Caki2 (cell line): ENCODE data around the gene CNP. TPM values are rescaled to one million over a fixed set of nuclear protein-coding genes. Genes with fewer than 3 reads are reported as not detected.
"Not testable (repeated sequence)": the region's sequence is repeated elsewhere in the genome, so short reads cannot be mapped to it uniquely, and the experiment has no call there.

Experiments
- DNase-seq: peaks from one replicate; pipeline ENCODE4 v3.0.0-alpha.2; 2015; ENCODE audit warnings: low read depth
- in situ Hi-C: cut with HindIII; loops from 2 replicates; pipeline ENCODE4 v1.10.0; 2016; ENCODE audit warnings: low sequenced_read_pairs, low pct_unique_long_range_greater_than_20kb, mixed read lengths
- total RNA-seq: library from RNA; depleted of rRNA; stranded (reverse); fragments of >200 nt; shearing (Covaris generic); gene quantifications from 2 replicates; pipeline ENCODE4 v1.2.3, GENCODE V29; 2014; ENCODE audit warnings: low replicate concordance

The CNP gene
- total RNA-seq, 1 experiment from 2014 or later = 50.2 TPM

- in situ Hi-C loops = loop anchor here (25.0 kb wide), 1 partner anchor 276 kb away; the partner anchor contains the start of gene GAST
- DNase-seq = no peak
Measured at GRCh38 chr17:41988418-41988817, 21.8 kb downstream of the CNP start.

GRCh38 chr17:41989702-41990419 is 23.3 kb downstream of the CNP start:
- in situ Hi-C loops = loop anchor here (25.0 kb wide), 1 partner anchor 278 kb away; the partner anchor contains the start of gene GAST
- no peak for DNase-seq

- no peak for DNase-seq
- in situ Hi-C loops = loop anchor here (25.0 kb wide), 1 partner anchor 280 kb away; the partner anchor contains the start of gene GAST
Measured at GRCh38 chr17:41992576-41992975, 26.0 kb downstream of the CNP start.

- in situ Hi-C loops = loop anchor here (25.0 kb wide), 1 partner anchor 285 kb away; the partner anchor contains the start of gene GAST
- DNase-seq = no peak
Measured at GRCh38 chr17:41996855-41997164, 30.2 kb downstream of the CNP start.

- no peak for DNase-seq
- in situ Hi-C loops = loop anchor here (25.0 kb wide), 1 partner anchor 286 kb away; the partner anchor contains the start of gene GAST
Measured at GRCh38 chr17:41998497-41998896, 31.9 kb downstream of the CNP start.

- in situ Hi-C loops = no loop called here
- DNase-seq = no peak
Measured at GRCh38 chr17:42000413-42001133, 34.0 kb downstream of the CNP start.

GRCh38 chr17:42001729-42002128 is 35.1 kb downstream of the CNP start:
- in situ Hi-C loops = no loop called here

GRCh38 chr17:42002175-42002791 is 35.7 kb downstream of the CNP start:
- DNase-seq = no peak
- in situ Hi-C loops = no loop called here

More at GRCh38 chr17:42001729-42002128, 35.1 kb downstream of the CNP start:
- no peak for DNase-seq

- in situ Hi-C loops = no loop called here
- no peak for DNase-seq
Measured at GRCh38 chr17:42002792-42003301, 36.3 kb downstream of the CNP start.

GRCh38 chr17:42005166-42005565 is 38.6 kb downstream of the CNP start:
- no peak for DNase-seq
- in situ Hi-C loops = no loop called here

GRCh38 chr17:42009170-42009569 is 42.6 kb downstream of the CNP start:
- in situ Hi-C loops = no loop called here
- DNase-seq = no peak

- in situ Hi-C loops, DNase-seq: not testable (repeated sequence)
Measured at GRCh38 chr17:42010266-42010680, 43.7 kb downstream of the CNP start.

GRCh38 chr17:42010898-42011516 is 44.4 kb downstream of the CNP start:
- no peak for DNase-seq
- in situ Hi-C loops = no loop called here

GRCh38 chr17:42012363-42012762 is 45.8 kb downstream of the CNP start:
- DNase-seq, in situ Hi-C loops: not testable (repeated sequence)

GRCh38 chr17:42013740-42014139 is 47.1 kb downstream of the CNP start:
- in situ Hi-C loops = not testable (repeated sequence)

GRCh38 chr17:42016411-42016831 is 49.8 kb downstream of the CNP start:
- in situ Hi-C loops = no loop called here

More at GRCh38 chr17:42013740-42014139, 47.1 kb downstream of the CNP start:
- not testable (repeated sequence) for DNase-seq

GRCh38 chr17:42016941-42017865 is 50.6 kb downstream of the CNP start, which contains the start of gene DNAJC7:
Gene DNAJC7, minus strand, starts transcription at chr17:42017439. Its CDS starts 23 bp downstream, at chr17:42017416.
- in situ Hi-C loops = no loop called here
- DNase-seq = peak; percentile 92

More at GRCh38 chr17:42016411-42016831, 49.8 kb downstream of the CNP start:
- no peak for DNase-seq
